NT2/D1 (cell line): Measurements from ENCODE around the gene GPR142.

Experiments
- DNase-seq: peaks from one replicate; pipeline ENCODE4 v3.0.0-alpha.2; 2011; ENCODE audit warnings: low read depth, low spot score
- H3K27me3 ChIP-seq: 2 replicates; pipeline ENCODE4 v1.6.0; 2011; ENCODE audit warnings: mild to moderate bottlenecking; ENCODE audit not compliant: insufficient read length, insufficient read depth
- H3K36me3 ChIP-seq: 2 replicates; pipeline ENCODE4 v1.6.1; 2011; ENCODE audit warnings: mild to moderate bottlenecking, low read length, mixed read lengths; ENCODE audit not compliant: insufficient read depth, insufficient read length
- H3K4me1 ChIP-seq: 2 replicates; pipeline ENCODE4 v1.5.1; 2011; ENCODE audit not compliant: insufficient read depth, insufficient read length
- H3K4me3 ChIP-seq: 2 replicates; pipeline ENCODE4 v1.5.1; 2011; ENCODE audit warnings: low read depth; ENCODE audit not compliant: insufficient read length
- H3K9ac ChIP-seq: 2 replicates; pipeline ENCODE4 v1.6.0; 2011; ENCODE audit warnings: low read depth; ENCODE audit not compliant: insufficient read length
- H3K9me3 ChIP-seq: 2 replicates; pipeline ENCODE4 v1.5.1; 2011; ENCODE audit warnings: mild to moderate bottlenecking, low read length; ENCODE audit not compliant: insufficient read depth
- SUZ12 ChIP-seq: IDR thresholded peaks from 2 replicates; pipeline ENCODE4 v1.6.1; 2011; ENCODE audit not compliant: insufficient read length, insufficient read depth; ENCODE audit errors: extremely low read depth
- YY1 ChIP-seq: IDR thresholded peaks from 2 replicates; pipeline ENCODE4 v1.6.1; 2011; ENCODE audit not compliant: insufficient read length, insufficient read depth
- ZNF274 ChIP-seq: IDR thresholded peaks from 2 replicates; pipeline ENCODE4 v1.6.1; 2011; ENCODE audit warnings: mild to moderate bottlenecking, low read depth, low read length

GPR142 gene

DNA sequence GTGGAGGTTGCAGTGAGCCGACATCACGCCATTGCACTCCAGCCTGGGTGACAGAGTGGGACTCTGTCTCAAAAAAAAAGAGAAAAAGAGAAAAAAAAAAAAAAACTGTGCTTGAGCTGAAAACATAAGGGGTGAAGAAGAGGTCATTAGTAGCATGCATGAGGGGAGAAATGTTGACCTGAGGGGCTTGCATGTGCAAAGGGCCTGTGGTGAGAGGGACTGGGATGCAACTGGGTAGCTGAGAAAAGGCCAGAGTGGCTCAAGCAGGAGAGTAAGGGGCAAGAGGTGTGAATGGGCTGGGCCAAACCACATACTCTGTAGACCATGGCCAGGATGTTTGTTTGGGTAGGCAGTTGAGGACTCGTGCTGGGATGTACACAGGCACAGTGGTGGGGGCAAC, 37.9 kb upstream of the GPR142 start:
- H3K36me3 ChIP-seq: no peaks in the 10 kb centered on the region
- TF ChIP-seq YY1 (no peak), ZNF274 (no peak), SUZ12 (no peak)
- peaks cover 41% of the 10 kb centered on the region for H3K27me3 ChIP-seq
- H3K9ac ChIP-seq: no peak overlapping the region
- H3K4me1 ChIP-seq: peaks cover 26% of the 10 kb centered on the region
- peaks cover 12% of the 10 kb centered on the region for H3K9me3 ChIP-seq
- no peak for DNase-seq
- no peak overlapping the region for H3K4me3 ChIP-seq

DNA sequence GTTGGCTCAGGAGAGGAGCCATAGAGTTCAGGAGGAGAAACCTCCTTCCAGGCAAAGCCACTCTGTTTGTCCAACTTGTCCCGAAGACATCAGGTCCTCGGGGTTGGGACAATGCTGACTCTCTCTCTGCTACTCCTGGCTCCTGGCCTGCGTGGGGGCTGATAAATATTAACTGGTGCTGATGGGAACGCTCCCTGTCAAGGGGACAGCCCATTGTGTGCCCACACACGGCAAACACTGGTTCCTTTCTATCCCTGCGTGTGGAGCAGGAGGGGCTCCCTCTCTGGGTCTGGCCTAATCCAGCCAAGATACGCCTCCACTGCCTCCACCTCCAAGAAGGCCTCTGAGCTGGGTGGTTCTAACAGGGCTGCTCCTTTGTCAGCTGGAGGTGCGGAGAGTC, 36.9 kb upstream of the GPR142 start:
- Histone ChIP-seq H3K36me3 (no peaks in the 10 kb centered on the region), H3K4me1 (peaks cover 20% of the 10 kb centered on the region), H3K27me3 (peaks cover 30% of the 10 kb centered on the region), H3K4me3 (no peak overlapping the region), H3K9ac (no peak overlapping the region), H3K9me3 (peaks cover 18% of the 10 kb centered on the region)
- no peak for TF ChIP-seq YY1
- no peak for TF ChIP-seq SUZ12
- TF ChIP-seq ZNF274: no peak
- DNase-seq: no peak

GRCh38 chr17:74332017-74332650, 35.2 kb upstream of the GPR142 start:
- Histone ChIP-seq H3K4me1 (peaks cover 10% of the 10 kb centered on the region), H3K9ac (no peak overlapping the region), H3K36me3 (no peaks in the 10 kb centered on the region), H3K4me3 (no peak overlapping the region), H3K9me3 (peaks cover 18% of the 10 kb centered on the region), H3K27me3 (peaks cover 14% of the 10 kb centered on the region)
- no peak for DNase-seq
- TF ChIP-seq ZNF274: no peak
- TF ChIP-seq YY1: no peak
- TF ChIP-seq SUZ12: no peak

GRCh38 chr17:74332763-74333283, 34.5 kb upstream of the GPR142 start:
- H3K4me3 ChIP-seq: no peak overlapping the region
- H3K27me3 ChIP-seq: peaks cover 10% of the 10 kb centered on the region
- DNase-seq: no peak
- no peak overlapping the region for H3K9ac ChIP-seq
- H3K9me3 ChIP-seq: peaks cover 18% of the 10 kb centered on the region
- TF ChIP-seq SUZ12 (no peak), ZNF274 (no peak), YY1 (no peak)
- H3K36me3 ChIP-seq: no peaks in the 10 kb centered on the region
- peaks cover 10% of the 10 kb centered on the region for H3K4me1 ChIP-seq

DNA sequence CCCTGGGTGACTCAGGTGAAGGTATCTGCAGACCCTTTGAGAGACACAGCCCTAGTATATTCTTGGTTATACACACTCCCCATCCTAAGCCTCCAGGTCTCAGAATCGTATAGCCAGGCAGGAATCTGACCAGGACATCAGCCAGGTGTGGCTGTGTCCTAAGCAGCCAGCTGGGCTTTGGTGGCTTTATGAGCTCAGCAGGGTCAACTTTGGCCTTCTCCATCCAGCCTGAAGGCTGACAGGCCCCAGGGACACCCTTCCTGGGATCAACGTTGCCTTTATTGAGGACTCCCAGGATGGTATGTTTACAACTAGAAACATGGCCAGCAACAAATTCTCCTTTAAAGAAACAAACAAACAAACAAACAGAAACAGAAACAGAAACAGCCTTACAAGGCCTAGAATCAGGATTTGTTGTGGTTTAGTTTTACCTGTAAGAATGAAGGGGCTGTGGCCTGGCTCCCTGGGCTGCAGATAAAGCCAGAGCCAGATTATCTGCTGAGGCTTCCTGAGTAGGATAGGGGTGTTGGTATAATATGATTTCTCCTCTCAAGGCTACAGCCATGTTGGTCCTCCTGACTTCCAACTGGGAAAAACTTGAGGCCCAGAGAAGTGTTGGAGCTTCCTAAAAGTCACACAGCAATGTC, 32.8 kb upstream of the GPR142 start:
- DNase-seq: no peak

DNA sequence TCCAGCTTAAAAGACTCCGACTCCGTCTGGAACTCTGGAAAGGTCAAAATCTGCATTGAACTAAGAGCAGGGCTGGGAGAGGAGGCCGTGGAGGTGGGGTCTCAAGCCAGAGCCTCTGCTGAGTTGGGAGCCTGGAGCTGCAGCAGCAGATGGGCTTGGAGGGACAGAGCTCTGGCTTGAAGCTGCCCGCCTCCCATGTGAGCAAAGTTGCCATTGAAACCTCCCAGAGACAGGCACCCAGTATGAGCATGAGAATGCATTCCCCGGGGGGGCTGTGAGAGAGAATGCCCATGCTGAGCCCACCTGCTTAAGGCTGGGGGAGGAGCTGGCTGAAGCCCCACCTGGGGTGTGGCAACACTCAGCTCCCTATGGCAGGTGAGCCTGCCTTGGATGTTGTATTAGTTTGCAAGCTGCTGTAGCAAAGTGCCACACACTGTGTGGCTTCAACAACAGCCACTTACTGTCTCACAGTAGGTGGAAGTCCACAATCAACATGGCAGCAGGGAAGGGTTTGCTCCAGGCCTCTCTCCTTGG, 31.7 kb upstream of the GPR142 start:
- Histone ChIP-seq H3K4me3 (no peak overlapping the region), H3K9me3 (peaks cover 18% of the 10 kb centered on the region), H3K4me1 (peaks cover 14% of the 10 kb centered on the region), H3K36me3 (no peaks in the 10 kb centered on the region), H3K9ac (no peak overlapping the region), H3K27me3 (no peaks in the 10 kb centered on the region)
- no peak for DNase-seq
- no peak for TF ChIP-seq ZNF274

More for the DNA sequence above, 32.8 kb upstream of the GPR142 start:
- H3K4me3 ChIP-seq: no peak overlapping the region
- peaks cover 7% of the 10 kb centered on the region for H3K4me1 ChIP-seq
- H3K9me3 ChIP-seq: peaks cover 18% of the 10 kb centered on the region
- no peak for TF ChIP-seq ZNF274
- no peak for TF ChIP-seq YY1
- no peak for TF ChIP-seq SUZ12
- H3K27me3 ChIP-seq: peaks cover 6% of the 10 kb centered on the region
- H3K9ac ChIP-seq: no peak overlapping the region
- H3K36me3 ChIP-seq: no peaks in the 10 kb centered on the region

- TF ChIP-seq SUZ12 (no peak), ZNF274 (no peak), YY1 (no peak)
- no peak overlapping the region for H3K4me3 ChIP-seq
- no peak for DNase-seq
- peaks cover 18% of the 10 kb centered on the region for H3K9me3 ChIP-seq
- H3K36me3 ChIP-seq: no peaks in the 10 kb centered on the region
- H3K4me1 ChIP-seq: peaks cover 18% of the 10 kb centered on the region
- H3K9ac ChIP-seq: no peak overlapping the region
- no peaks in the 10 kb centered on the region for H3K27me3 ChIP-seq
Observed at GRCh38 chr17:74336307-74336706, 31.0 kb upstream of the GPR142 start.
